GM11168 (cell line): Measurements from ENCODE around the gene HTT.

Experiments
- in situ Hi-C: fragments of 300-500 bp; cut with MboI; formaldehyde crosslinking; loops from one replicate; pipeline ENCODE4 v1.12.0; 2022; ENCODE audit warnings: low sequenced_read_pairs; ENCODE audit not compliant: unreplicated experiment

Gene HTT

DNA sequence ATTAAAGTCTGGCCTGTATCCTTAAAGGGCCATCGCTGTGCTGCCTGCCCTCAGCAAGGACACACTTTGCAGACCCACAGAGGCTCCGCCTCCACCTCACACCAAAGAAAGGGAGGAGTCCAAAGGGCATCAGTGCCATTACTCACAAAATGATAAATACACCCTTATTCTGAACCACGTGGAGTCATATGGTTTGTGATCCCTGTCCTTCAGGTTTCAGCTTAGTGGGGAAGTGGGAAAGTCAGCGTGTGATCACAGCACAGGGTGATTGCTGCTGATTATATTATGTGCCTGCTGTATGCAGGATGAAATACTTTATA is 138.6 kb downstream of the HTT start:
- in situ Hi-C loops, result no loop called here

DNA sequence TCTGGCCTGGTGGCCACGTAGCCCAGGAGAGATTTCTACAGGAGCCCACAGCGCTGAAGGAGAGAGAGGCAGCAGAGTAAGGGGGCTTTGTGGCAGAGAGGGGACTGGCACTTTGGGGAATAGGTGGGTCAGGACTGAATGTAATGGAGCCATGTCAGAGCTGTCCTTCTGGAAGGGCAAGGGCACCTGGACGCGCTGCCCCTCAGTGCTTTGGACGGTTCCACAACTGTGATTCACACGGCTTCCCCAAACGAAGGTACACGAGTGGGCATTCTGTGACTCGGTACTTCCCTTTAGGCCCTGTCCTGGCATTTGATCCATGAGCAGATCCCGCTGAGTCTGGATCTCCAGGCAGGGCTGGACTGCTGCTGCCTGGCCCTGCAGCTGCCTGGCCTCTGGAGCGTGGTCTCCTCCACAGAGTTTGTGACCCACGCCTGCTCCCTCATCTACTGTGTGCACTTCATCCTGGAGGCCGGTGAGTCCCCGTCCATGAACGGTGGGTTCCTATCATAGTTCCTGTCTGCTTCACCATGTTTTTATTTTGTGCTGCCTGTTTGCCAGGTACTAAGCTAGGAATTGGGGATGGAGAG is 139.3 kb downstream of the HTT start:
- in situ Hi-C loops, result no loop called here

DNA sequence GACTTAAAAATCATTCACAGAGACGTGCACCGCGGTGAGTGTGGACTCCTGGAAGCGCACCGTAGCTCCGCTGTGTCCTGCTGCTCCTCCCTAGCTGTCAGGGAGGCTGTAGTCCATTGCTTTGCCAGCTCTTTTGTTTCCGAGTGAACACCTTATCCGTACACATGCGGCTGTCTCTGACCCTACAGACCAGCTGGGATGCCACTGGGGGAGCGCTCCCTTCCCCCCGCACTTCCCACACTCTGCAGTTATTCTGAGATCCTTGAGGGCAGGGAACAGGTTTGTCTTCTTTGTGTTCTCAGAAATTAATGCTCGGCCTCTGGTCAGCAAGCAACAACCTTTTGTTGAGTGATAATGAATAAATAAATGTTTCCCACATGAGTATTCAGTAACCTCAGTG is 140.8 kb downstream of the HTT start:
- in situ Hi-C loops, result no loop called here

DNA sequence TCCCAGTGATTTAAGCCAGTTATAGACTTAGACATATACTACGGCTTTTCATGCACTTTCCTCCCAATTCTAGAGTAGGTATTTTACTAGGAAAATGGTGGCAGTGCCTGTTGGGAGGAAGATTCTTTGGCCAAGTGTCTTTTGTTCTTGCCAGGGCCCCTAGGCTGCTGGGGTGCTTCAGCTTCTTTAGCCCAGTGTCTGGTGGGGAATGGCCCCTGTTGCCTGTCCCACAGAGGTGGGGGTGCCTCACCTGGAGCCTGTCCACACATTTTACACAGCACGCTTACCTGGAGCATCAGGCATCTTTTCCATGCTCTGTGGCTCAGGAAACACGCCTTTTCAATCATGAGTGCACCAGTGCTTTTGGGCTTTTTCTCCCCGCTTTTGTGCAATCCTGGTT is 141.3 kb downstream of the HTT start:
- in situ Hi-C loops, result no loop called here

DNA sequence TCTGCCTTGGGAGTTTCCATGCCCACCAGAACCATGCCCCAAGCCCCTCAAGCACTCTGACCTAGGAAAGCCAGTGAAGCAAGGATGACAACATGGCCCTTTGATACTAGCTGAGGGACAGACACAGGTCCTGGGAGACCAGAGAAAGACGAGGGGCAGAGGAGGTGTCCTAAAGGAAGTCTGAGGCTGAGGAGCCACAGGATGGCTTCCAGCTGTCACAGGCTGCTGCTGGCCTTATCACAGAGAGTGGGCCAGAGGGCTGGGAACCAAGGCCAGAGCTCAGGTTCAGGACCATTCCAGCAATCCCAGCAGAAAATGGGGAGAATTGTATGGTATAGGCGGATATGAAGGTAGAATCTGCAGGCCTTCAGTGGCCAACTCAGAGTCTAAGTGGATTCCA is 142.8 kb downstream of the HTT start:
- in situ Hi-C loops, result no loop called here

DNA sequence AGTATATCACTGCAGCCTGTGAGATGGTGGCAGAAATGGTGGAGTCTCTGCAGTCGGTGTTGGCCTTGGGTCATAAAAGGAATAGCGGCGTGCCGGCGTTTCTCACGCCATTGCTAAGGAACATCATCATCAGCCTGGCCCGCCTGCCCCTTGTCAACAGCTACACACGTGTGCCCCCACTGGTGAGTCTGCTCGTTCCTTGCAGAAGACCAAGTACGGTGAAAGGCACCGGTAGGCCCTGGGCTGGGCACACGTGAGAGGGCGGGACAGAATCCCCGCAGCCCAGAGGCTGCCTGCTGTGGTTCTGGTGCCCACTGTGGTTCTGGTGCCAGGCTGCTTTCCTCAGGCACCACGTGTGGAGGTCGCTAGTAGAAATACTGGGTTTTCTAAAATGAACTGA is 143.3 kb downstream of the HTT start:
- in situ Hi-C loops, result no loop called here

DNA sequence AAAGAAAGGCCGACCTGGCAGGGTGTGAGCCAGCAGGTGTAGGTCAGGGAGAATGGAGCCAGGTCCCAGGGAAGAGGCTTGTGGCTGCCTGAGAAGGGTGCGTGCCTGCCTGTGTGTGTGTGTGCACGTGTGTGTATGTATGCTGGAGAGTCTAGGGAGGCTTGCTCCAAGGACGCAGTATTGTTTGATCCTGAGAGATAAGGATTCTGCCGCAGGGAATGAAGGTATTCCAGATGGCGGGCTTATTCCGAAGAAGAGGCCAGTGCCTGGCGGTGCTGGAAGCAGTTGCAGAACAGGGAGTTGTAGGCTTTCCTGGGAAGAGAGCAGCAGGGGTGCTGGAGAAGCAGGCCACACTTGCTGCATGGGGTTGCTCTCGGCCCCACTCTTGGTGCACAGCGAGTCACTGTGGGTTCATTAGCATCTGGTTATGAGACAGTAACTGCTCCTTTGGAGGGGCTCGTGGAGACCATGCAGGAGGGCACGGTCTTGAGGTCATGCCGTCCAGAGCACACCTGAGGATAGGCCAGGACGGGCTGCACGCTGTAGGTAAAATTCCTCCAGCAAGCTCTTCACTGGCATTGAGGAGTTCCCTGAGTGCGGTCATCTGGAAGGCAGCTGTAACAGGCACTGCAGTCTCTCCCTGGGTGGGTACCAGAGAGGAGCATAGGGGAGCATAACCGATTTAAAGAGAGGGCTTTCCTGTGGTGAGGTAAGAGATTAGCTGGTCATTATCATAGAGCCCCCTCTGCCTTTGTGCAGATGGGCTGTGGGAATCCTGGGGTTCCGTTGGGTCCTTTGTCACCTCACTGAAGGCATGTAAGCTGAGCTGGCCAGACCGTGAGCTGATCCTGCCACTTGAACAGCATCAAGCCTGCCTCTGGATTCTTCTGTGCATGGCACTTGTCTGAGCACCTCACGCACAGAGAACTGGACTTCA is 144.6 kb downstream of the HTT start:
- in situ Hi-C loops, result no loop called here

DNA sequence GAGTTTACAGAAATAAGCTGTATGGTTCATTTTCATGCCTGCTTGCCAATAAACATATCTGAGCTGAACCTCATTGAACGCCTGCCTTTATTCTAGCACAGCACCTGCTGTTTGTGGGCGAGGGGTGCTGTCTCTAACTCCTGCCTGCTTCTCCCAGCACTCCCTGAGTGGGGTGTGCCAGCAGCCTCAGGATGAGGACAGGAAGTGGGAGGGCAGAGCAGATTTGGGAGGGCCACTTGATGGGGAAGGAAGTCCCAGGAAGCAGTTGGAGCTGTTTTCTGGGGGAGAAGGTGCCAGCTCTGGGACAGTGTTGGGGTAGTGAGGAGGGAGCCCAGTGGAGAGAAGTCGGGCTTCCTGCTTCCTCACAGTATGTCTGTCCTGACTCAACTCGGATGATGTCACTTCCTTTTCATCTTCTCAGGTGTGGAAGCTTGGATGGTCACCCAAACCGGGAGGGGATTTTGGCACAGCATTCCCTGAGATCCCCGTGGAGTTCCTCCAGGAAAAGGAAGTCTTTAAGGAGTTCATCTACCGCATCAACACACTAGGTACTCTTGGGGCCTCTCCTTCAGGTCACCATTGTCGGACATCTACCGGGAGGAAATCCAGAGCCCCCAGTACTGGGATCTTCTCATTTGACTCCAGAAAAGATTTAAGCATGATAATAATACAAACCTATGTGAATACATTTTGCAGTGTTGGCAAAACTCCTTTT is 145.4 kb downstream of the HTT start:
- in situ Hi-C loops, result no loop called here

DNA sequence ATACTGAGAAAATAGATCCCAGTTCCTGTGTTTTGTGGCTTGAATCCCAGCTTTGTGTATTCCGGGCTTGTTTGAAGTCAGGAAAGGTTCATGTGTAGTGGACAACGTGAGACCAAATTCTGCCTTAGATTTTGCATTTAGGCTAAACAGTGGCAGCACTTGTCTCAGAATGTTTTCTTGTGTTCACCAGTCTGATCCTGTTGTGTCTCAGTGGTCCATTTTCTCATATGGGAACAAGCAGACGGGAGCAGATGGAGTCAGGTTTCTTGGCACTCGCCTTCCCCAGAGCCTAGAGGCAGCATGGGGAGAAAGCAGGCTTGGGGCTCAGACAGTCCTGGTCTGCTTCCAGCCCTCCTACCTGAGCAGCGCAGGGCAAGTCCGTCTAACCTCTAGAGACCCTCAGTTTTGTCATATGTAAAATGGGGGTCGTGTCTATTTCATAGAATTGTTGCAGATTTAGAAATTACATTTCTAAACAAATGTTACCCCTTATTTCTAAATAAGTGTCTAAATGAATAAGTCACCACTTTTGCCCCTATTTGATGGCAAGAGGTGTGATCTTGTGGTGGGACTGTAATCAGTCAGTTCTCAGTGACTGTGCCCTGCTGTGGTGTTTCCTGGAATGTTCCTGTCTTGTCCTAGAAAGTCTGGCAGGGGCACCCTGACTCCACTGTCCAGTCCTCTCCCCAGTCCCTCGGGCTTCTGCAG is 146.1 kb downstream of the HTT start:
- in situ Hi-C loops, result no loop called here

DNA sequence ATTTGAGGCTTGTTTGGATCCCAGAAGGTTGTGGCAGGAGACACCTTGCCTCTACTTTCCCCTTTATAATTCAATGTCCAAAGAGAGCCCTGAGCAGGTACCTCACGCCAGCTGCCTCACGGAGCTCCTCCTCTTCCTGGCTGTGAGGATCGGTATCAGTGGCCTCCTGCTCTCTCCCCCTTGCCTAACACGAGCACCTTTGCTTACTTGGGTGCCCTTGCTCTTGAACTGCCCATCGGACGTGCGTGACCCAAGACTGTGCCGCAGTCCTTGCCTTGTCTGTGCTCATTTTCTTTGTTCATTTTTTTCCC is 146.7 kb downstream of the HTT start:
- in situ Hi-C loops, result no loop called here

DNA sequence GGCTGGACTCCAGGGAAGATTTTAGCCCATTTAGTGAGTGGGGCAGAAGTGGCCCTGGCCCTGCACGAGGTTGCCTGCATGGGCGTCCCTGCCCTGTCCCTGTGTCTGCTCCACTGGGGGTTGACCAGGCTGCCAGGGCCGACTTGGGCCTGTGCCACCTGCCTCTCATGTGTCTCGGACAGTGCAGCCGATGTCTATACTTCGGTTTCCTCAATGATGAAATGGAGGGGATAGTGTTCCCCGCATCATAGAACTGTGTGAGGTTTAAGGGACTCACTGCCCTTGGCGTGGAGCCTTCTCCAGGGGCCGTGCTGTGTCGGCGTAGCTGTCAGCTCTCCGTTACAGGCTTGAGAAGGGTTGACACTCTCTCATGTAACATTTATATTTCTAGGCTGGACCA is 147.5 kb downstream of the HTT start:
- in situ Hi-C loops, result no loop called here

DNA sequence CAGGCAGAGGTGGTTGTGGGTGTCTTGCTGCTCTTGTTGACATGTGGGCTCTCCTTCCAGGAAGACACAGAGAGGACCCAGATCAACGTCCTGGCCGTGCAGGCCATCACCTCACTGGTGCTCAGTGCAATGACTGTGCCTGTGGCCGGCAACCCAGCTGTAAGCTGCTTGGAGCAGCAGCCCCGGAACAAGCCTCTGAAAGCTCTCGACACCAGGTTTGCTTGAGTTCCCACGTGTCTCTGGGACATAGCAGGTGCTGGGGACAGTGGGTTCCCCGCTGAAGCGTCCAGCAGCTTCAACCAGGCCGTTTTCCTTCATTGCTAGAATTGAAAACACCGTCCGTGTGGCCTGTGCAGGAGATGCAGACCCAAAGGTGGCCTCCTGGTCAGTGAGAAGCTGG is 148.9 kb downstream of the HTT start:
- in situ Hi-C loops, result no loop called here

DNA sequence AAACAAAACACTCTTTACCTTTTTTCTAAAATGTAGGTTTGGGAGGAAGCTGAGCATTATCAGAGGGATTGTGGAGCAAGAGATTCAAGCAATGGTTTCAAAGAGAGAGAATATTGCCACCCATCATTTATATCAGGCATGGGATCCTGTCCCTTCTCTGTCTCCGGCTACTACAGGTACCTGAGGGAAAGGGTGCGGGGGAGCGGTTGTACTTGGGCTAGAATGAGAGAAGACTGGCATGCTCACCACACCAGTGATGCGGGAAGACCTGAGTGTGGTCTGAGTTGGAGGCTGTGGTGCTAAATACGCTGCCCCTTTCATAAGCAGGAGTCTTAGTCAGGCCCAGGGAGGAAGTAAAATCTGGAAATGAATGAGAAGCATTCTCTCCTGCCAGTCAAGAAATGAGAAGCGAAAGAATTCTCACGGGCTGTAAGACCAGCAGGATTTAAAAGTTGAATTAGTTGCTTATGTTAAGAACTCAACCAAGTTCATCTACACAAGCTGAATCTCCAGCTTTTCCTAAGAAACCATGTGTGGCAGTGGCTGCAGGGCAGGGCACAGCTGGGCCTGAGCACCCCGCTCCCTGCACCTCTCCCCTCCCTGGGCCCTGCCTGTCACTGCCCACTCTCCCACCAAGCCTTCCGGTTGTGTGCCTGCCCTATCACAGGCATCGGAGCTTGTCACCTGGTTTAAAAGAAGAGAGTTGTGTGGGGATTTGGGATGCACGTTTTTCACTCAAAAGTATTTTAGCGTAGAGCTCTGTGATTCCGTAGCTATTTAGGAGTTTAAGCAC is 149.7 kb downstream of the HTT start:
- in situ Hi-C loops, result no loop called here

DNA sequence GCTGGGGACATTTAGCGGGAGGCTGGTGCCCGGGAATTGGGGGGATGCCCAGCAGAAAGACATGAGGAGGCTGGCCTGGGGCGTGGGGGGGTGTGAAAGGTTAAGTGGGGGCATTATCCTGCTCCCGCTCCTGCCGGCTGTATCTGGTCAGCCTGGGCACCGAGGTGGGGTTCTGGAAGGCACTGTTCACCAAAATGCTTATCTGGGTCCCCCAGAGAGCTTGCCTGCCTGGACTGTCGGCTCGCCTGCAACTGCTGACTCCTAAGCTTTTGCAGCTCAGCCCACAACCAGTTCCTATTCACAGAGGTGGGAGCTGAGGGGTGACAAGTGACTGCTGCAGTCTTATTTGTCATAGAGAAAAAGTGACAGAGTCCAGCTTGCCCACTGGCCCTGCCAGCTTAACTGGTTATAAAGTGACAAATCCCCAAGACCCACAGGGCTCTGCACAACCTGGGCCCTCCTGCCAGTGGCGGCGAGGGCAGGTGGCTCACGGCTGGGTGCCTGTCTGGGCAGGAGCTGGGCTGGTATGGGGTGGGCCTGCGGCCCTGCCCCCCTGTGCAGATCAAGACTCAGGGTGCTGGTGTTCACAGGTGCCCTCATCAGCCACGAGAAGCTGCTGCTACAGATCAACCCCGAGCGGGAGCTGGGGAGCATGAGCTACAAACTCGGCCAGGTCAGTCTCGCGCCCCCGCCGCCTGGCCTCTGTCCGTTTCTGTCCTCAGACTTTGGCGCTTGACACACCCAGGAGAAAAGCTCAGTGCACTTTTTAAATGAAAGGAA is 150.8 kb downstream of the HTT start:
- in situ Hi-C loops, result no loop called here

DNA sequence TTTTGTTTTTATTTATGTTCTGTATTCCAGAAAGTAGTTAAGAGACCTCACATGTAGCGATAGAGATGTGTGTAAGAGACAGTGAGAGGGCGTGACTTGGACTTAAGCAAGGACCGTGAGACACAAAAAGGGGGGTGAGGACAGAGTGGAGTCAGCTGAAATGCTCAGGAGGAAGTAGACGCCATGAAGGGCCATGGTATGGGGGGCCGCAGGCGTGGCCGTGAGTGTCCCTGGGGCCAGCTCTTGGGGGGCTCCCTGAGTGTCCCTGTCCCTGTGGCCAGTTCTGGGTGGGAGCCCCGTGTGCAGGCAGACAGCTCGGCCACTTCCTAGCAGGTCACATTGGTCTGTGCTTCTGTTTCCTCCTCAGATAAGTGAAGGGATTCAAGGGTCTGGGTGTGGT is 151.5 kb downstream of the HTT start:
- in situ Hi-C loops, result no loop called here

DNA sequence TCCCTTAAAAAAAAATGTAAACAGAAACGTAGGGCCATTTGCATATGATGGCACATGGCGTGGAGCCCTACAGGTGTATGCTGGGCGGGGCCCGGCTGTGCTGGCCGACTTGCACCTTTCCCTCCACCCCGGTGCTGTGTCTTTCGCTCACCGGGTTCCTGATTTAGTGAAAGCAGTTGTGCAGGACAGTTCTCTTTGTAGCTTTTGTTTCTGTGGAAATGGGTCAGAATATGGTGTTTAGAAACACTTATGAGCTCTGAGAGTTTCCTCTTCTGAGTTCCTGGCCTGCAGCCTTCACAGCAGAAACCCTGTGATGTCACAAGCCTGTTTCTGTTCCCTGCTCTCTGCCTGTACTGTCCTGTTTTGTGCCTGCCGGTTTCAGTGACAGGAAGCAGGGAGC is 152.0 kb downstream of the HTT start:
- in situ Hi-C loops, result no loop called here

DNA sequence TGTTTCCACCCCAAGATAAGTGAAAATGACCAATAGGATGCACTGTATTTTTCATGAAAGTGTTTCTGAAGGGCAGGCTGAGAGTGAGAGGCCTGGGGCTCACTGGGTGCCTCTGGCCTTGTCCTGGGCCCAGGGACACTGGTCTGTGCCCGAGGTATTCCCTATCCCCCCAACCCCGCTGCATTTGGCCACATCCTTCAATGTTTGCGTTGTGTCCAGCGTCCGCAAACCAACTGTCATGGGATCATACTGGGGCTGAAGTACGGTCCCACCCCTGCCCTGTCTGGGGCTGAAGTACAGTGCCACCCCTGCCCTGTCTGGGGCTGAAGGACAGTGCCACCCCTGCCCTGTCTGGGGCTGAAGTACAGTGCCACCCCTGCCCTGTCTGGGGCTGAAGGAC is 152.5 kb downstream of the HTT start:
- in situ Hi-C loops, result no loop called here

DNA sequence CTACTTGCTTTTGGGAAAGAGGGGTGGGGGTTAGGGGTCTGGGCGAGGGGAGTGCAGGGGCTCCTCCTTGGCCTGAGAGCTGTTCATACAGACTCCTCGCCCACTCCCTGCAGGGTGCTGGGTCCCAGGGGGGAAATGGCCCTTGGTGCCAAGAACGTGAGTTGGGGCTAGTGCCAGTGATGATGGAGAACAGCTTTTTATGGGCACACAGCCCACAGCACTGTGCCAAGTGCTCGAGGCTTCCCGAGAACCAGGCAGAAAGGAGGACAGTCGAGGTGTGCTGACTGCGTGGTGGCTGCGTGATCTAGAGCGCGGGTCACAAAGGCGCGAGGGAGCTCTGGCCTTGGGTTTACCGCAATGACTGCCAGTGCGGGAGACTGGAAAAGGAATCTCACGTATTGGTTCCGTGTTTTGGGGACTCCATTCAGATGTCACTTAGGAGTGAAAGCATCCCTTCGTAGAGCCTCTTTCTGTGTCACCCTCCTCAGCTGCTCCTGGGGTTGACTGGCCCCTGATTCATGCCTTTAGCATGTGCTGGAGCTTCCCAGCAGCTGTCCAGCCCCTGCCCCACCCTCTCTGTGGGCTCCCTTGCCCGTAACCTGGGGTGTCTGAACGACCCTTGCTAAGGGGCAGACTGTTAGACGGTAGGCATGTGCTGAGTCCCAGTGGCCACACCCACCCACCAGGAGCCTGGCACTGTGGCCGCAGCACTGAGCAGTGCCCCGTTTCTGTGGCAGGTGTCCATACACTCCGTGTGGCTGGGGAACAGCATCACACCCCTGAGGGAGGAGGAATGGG is 153.6 kb downstream of the HTT start:
- in situ Hi-C loops, result no loop called here

DNA sequence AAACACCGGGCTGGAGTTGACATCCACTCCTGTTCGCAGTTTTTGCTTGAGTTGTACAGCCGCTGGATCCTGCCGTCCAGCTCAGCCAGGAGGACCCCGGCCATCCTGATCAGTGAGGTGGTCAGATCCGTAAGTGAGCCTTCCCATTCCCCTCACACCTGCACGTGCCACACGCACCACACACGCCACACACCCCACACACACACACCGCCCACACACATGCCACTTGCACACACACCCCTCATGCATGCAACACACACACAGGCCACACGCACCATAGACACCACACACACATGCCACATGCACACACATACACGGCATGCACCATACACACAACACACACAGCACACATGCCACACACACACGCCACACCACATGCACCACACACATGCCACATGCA is 154.4 kb downstream of the HTT start:
- in situ Hi-C loops, result no loop called here
